K562 (cell line): ENCODE measurements around the gene AKAP12. TPM values are rescaled to one million over a fixed set of nuclear protein-coding genes. Genes with fewer than 3 reads are reported as not detected.

ENCODE experiments used
- CHD2 ChIP-seq: IDR thresholded peaks from 2 replicates; pipeline ENCODE4 v1.6.1; 2011; ENCODE audit warnings: low read depth, low read length
- KLF6 ChIP-seq: fragments of 250-450 bp; sonication (Bioruptor Pico); IDR thresholded peaks from 2 replicates; pipeline ENCODE4 v1.4.0; 2020; ENCODE audit warnings: mild to moderate bottlenecking, moderate library complexity, borderline replicate concordance
- SNIP1 ChIP-seq: fragments of 450-650 bp; IDR thresholded peaks from 2 replicates; pipeline ENCODE4 v1.7.1; 2017; ENCODE audit warnings: low read depth, mild to moderate bottlenecking
- ZBTB40 ChIP-seq, 2 experiments: fragments of 450-650 bp in 1 of 2; sonication (generic) in 1 of 2; formaldehyde crosslinking in 1 of 2; IDR thresholded peaks; 2 replicates each; pipeline versions ENCODE4 v1.7.1 to v1.9.0; 2016 to 2022; ENCODE audit warnings: inconsistent platforms in 1 of 2, mild to moderate bottlenecking in 1 of 2, missing genetic modification reagents in 1 of 2
- ZNF584 ChIP-seq: fragments of 200-800 bp; sonication (Bioruptor generic); IDR thresholded peaks from 2 replicates; pipeline ENCODE4 v1.6.1; 2016; ENCODE audit warnings: low read depth, mild to moderate bottlenecking, missing genetic modification characterization, missing compliant biosample characterization
- polyA plus RNA-seq, 8 experiments: library from polyadenylated mRNA; depleted of rRNA in 4 of 8; stranded (reverse) in 5 of 8; unstranded in 3 of 8; fragments of >200 nt; fragmentation: Nextera tagmentation in 2 of 8; fragmentation: Illumina TruSeq in 1 of 8; extraction: Ambion mirVana in 2 of 8; extraction: Trizol in 1 of 8; gene quantifications; 2 replicates each; pipeline versions ENCODE4 v1.2.1 to v1.2.3, GENCODE V29; 2011 to 2014; ENCODE audit warnings: inconsistent platforms in 1 of 8, missing spikeins in 1 of 8
- total RNA-seq, 7 experiments: library from RNA; depleted of rRNA in 6 of 7; stranded (reverse); fragments of >200 nt in 6 of 7; fragmentation: Illumina TruSeq in 2 of 7; extraction: Trizol in 2 of 7; gene quantifications; 2 replicates each; pipeline versions ENCODE4 v1.2.1 to v1.2.3, GENCODE V29; 2011 to 2021; ENCODE audit warnings: low replicate concordance in 1 of 7
- TF ChIP-seq, protein P1 (sequence below): fragments of 200-600 bp; sonication (generic); IDR thresholded peaks from one replicate; pipeline ENCODE4 v1.6.1; 2012; ENCODE audit warnings: mild to moderate bottlenecking, low read depth, low read length, inconsistent platforms

The AKAP12 gene
- total and polyA plus RNA-seq, 9 of the 15 experiments (the other 6 are each of a cell fraction or from before 2014, with no cell fraction given), result 0.08 to 2.0 (median 0.62) TPM

DNA sequence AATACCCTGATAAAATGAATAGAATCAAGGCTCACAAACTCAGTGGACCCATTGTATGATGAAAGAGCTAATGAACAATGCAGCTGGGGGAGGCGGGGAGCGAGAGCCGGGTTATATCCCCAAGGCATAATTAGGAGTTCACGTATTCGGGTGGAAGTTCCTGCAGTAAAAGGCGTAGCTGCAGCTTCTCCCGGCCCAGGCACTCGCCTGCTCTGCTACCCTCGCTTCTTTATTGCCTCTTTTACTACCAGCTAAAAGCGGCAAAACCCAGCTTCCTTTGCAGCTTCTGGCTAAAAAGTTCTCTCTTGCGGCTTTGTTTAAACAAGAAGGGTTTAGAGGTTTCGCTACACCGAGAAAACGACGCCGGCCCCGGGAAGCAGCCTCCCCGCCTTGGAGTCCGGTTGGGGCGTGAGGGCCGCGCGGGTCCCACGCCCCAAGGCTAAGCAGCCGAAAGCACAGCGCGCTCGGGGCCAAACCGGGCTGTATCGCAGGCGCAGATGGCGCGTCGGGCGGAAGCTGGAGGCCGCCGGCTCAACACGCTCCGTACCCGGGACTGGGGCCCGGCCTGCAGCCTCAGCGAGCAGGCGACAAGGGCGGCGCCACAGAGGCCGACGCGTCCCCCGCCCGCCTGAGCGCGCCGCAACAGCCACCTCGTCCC is 150.0 kb downstream of the AKAP12 start (continued):
- TF ChIP-seq, protein P1, sequence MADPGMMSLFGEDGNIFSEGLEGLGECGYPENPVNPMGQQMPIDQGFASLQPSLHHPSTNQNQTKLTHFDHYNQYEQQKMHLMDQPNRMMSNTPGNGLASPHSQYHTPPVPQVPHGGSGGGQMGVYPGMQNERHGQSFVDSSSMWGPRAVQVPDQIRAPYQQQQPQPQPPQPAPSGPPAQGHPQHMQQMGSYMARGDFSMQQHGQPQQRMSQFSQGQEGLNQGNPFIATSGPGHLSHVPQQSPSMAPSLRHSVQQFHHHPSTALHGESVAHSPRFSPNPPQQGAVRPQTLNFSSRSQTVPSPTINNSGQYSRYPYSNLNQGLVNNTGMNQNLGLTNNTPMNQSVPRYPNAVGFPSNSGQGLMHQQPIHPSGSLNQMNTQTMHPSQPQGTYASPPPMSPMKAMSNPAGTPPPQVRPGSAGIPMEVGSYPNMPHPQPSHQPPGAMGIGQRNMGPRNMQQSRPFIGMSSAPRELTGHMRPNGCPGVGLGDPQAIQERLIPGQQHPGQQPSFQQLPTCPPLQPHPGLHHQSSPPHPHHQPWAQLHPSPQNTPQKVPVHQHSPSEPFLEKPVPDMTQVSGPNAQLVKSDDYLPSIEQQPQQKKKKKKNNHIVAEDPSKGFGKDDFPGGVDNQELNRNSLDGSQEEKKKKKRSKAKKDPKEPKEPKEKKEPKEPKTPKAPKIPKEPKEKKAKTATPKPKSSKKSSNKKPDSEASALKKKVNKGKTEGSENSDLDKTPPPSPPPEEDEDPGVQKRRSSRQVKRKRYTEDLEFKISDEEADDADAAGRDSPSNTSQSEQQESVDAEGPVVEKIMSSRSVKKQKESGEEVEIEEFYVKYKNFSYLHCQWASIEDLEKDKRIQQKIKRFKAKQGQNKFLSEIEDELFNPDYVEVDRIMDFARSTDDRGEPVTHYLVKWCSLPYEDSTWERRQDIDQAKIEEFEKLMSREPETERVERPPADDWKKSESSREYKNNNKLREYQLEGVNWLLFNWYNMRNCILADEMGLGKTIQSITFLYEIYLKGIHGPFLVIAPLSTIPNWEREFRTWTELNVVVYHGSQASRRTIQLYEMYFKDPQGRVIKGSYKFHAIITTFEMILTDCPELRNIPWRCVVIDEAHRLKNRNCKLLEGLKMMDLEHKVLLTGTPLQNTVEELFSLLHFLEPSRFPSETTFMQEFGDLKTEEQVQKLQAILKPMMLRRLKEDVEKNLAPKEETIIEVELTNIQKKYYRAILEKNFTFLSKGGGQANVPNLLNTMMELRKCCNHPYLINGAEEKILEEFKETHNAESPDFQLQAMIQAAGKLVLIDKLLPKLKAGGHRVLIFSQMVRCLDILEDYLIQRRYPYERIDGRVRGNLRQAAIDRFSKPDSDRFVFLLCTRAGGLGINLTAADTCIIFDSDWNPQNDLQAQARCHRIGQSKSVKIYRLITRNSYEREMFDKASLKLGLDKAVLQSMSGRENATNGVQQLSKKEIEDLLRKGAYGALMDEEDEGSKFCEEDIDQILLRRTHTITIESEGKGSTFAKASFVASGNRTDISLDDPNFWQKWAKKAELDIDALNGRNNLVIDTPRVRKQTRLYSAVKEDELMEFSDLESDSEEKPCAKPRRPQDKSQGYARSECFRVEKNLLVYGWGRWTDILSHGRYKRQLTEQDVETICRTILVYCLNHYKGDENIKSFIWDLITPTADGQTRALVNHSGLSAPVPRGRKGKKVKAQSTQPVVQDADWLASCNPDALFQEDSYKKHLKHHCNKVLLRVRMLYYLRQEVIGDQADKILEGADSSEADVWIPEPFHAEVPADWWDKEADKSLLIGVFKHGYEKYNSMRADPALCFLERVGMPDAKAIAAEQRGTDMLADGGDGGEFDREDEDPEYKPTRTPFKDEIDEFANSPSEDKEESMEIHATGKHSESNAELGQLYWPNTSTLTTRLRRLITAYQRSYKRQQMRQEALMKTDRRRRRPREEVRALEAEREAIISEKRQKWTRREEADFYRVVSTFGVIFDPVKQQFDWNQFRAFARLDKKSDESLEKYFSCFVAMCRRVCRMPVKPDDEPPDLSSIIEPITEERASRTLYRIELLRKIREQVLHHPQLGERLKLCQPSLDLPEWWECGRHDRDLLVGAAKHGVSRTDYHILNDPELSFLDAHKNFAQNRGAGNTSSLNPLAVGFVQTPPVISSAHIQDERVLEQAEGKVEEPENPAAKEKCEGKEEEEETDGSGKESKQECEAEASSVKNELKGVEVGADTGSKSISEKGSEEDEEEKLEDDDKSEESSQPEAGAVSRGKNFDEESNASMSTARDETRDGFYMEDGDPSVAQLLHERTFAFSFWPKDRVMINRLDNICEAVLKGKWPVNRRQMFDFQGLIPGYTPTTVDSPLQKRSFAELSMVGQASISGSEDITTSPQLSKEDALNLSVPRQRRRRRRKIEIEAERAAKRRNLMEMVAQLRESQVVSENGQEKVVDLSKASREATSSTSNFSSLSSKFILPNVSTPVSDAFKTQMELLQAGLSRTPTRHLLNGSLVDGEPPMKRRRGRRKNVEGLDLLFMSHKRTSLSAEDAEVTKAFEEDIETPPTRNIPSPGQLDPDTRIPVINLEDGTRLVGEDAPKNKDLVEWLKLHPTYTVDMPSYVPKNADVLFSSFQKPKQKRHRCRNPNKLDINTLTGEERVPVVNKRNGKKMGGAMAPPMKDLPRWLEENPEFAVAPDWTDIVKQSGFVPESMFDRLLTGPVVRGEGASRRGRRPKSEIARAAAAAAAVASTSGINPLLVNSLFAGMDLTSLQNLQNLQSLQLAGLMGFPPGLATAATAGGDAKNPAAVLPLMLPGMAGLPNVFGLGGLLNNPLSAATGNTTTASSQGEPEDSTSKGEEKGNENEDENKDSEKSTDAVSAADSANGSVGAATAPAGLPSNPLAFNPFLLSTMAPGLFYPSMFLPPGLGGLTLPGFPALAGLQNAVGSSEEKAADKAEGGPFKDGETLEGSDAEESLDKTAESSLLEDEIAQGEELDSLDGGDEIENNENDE, result no peak
- TF ChIP-seq ZBTB40 (IDR thresholded peaks at IDR 0.05) (peak; percentile 28; the same call in 1 of the 2 replicates), ZBTB40 (CRISPR knock-in tag; IDR thresholded peaks at IDR 0.05) (peak; percentile 30; the same call in 1 of the 2 replicates), SNIP1 (no peak), ZNF584 (no peak), KLF6 (CRISPR knock-in tag) (no peak), CHD2 (no peak)
